Measurements from ENCODE around the gene C16orf74.

GRCh38 chr16:85752511-85753420, 1.9 kb upstream of the C16orf74 start:
- TF ChIP-seq, protein P1, sequence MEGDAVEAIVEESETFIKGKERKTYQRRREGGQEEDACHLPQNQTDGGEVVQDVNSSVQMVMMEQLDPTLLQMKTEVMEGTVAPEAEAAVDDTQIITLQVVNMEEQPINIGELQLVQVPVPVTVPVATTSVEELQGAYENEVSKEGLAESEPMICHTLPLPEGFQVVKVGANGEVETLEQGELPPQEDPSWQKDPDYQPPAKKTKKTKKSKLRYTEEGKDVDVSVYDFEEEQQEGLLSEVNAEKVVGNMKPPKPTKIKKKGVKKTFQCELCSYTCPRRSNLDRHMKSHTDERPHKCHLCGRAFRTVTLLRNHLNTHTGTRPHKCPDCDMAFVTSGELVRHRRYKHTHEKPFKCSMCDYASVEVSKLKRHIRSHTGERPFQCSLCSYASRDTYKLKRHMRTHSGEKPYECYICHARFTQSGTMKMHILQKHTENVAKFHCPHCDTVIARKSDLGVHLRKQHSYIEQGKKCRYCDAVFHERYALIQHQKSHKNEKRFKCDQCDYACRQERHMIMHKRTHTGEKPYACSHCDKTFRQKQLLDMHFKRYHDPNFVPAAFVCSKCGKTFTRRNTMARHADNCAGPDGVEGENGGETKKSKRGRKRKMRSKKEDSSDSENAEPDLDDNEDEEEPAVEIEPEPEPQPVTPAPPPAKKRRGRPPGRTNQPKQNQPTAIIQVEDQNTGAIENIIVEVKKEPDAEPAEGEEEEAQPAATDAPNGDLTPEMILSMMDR (IDR thresholded peaks at IDR 0.05; ENCODE audit: insufficient read depth, low read length, poor library complexity, severe bottlenecking), result no peak
- TF ChIP-seq EZH2phosphoT487 (conservative IDR thresholded peaks at IDR 0.05; ENCODE audit: low read length), result no peak

Data from SU-DHL-6 (cell line).